Activated naive CD4-positive, alpha-beta T cell treated with anti-CD3 and anti-CD28 coated beads, Interleukin-2, amount 10 ng/mL, durations not matched to agents 7 days and 5 days (primary cell): ENCODE data around the gene RETREG1.

Experiments used
- CTCF ChIA-PET: fragments of 350-600 bp; sonication (Branson Sonifier 250); formaldehyde crosslinking; loops from one replicate; lab custom pipeline; 2021; ENCODE audit warnings: antibody characterized with exemption; lab: Charles Lee
- DNase-seq: peaks from one replicate; pipeline ENCODE4 v3.0.0-alpha.2; 2020
- H3K27ac Mint-ChIP-seq: one replicate; pipeline ENCODE4 v1.8.0; 2021; ENCODE audit warnings: mild to moderate bottlenecking, moderate library complexity, mixed read lengths
- H3K27me3 Mint-ChIP-seq: one replicate; pipeline ENCODE4 v1.8.0; 2021; ENCODE audit warnings: mild to moderate bottlenecking, mixed read lengths
- H3K36me3 Mint-ChIP-seq: one replicate; pipeline ENCODE4 v1.8.0; 2021; ENCODE audit warnings: mixed read lengths
- H3K4me1 Mint-ChIP-seq: one replicate; pipeline ENCODE4 v1.8.0; 2021; ENCODE audit warnings: mixed read lengths
- H3K4me3 Mint-ChIP-seq: one replicate; pipeline ENCODE4 v1.8.0; 2021; ENCODE audit warnings: mild to moderate bottlenecking, moderate library complexity, mixed read lengths
- H3K9me3 Mint-ChIP-seq: one replicate; pipeline ENCODE4 v1.8.0; 2021; ENCODE audit warnings: mixed read lengths

Gene RETREG1

GRCh38 chr5:16531063-16531648 lies 85.6 kb downstream of the RETREG1 start:
- CTCF ChIA-PET: no interaction called here
- H3K4me3 Mint-ChIP-seq: no peak overlapping the region
- H3K36me3 Mint-ChIP-seq: peaks cover 10% of the 10 kb centered on the region
- no peak overlapping the region for H3K27ac Mint-ChIP-seq
- H3K9me3 Mint-ChIP-seq: no peaks in the 10 kb centered on the region
- H3K4me1 Mint-ChIP-seq: no peaks in the 10 kb centered on the region
- no peak for DNase-seq
- no peaks in the 10 kb centered on the region for H3K27me3 Mint-ChIP-seq

- Mint-ChIP-seq H3K4me1 (peaks cover under 1% of the 10 kb centered on the region), H3K27ac (no peak overlapping the region), H3K9me3 (no peaks in the 10 kb centered on the region), H3K4me3 (no peak overlapping the region), H3K36me3 (peaks cover 6% of the 10 kb centered on the region), H3K27me3 (no peaks in the 10 kb centered on the region)
- CTCF ChIA-PET: no interaction called here
- DNase-seq: no peak
Observed at GRCh38 chr5:16529306-16529705, 87.5 kb downstream of the RETREG1 start.

GRCh38 chr5:16528382-16529110 lies 88.3 kb downstream of the RETREG1 start:
- CTCF ChIA-PET: interaction anchor here (0.8 kb wide), 1 partner anchor 22 kb away, joined by 3 read pairs; no protein-coding TSS in a partner anchor
- H3K4me1 Mint-ChIP-seq: peaks cover 8% of the 10 kb centered on the region

GRCh38 chr5:16525651-16526050 lies 91.1 kb downstream of the RETREG1 start:
- H3K36me3 Mint-ChIP-seq: peaks cover 14% of the 10 kb centered on the region
- CTCF ChIA-PET: no interaction called here
- H3K4me3 Mint-ChIP-seq: no peak overlapping the region
- no peaks in the 10 kb centered on the region for H3K27me3 Mint-ChIP-seq
- peaks cover 18% of the 10 kb centered on the region for H3K4me1 Mint-ChIP-seq
- no peak for DNase-seq
- no peaks in the 10 kb centered on the region for H3K9me3 Mint-ChIP-seq
- H3K27ac Mint-ChIP-seq: no peak overlapping the region

More at GRCh38 chr5:16528382-16529110, 88.3 kb downstream of the RETREG1 start:
- Mint-ChIP-seq H3K27ac (no peak overlapping the region), H3K27me3 (no peaks in the 10 kb centered on the region), H3K36me3 (peaks cover 12% of the 10 kb centered on the region), H3K9me3 (no peaks in the 10 kb centered on the region), H3K4me3 (no peak overlapping the region)
- DNase-seq: no peak

- no peak for DNase-seq
- Mint-ChIP-seq H3K4me1 (peaks cover 18% of the 10 kb centered on the region), H3K9me3 (no peaks in the 10 kb centered on the region), H3K27ac (no peak overlapping the region), H3K4me3 (no peak overlapping the region), H3K27me3 (no peaks in the 10 kb centered on the region), H3K36me3 (peaks cover 14% of the 10 kb centered on the region)
- CTCF ChIA-PET: no interaction called here
Observed at GRCh38 chr5:16524286-16524685, 92.5 kb downstream of the RETREG1 start.

GRCh38 chr5:16521521-16522483 lies 95.0 kb downstream of the RETREG1 start:
- no peak for DNase-seq
- H3K4me1 Mint-ChIP-seq: peaks cover 18% of the 10 kb centered on the region
- no peaks in the 10 kb centered on the region for H3K9me3 Mint-ChIP-seq
- no peak overlapping the region for H3K4me3 Mint-ChIP-seq
- H3K27me3 Mint-ChIP-seq: no peaks in the 10 kb centered on the region
- H3K36me3 Mint-ChIP-seq: peaks cover 12% of the 10 kb centered on the region
- H3K27ac Mint-ChIP-seq: no peak overlapping the region
- CTCF ChIA-PET: no interaction called here

- DNase-seq: no peak
- H3K27me3 Mint-ChIP-seq: no peaks in the 10 kb centered on the region
- no peaks in the 10 kb centered on the region for H3K9me3 Mint-ChIP-seq
- H3K4me1 Mint-ChIP-seq: peaks cover 18% of the 10 kb centered on the region
- peaks cover 10% of the 10 kb centered on the region for H3K36me3 Mint-ChIP-seq
- CTCF ChIA-PET: no interaction called here
- H3K4me3 Mint-ChIP-seq: no peak overlapping the region
- no peak overlapping the region for H3K27ac Mint-ChIP-seq
Observed at GRCh38 chr5:16520841-16521240, 96.0 kb downstream of the RETREG1 start.

GRCh38 chr5:16519435-16519834 lies 97.4 kb downstream of the RETREG1 start:
- H3K4me1 Mint-ChIP-seq: peaks cover 18% of the 10 kb centered on the region
- no peak for DNase-seq
- CTCF ChIA-PET: no interaction called here
- no peaks in the 10 kb centered on the region for H3K9me3 Mint-ChIP-seq
- no peak overlapping the region for H3K4me3 Mint-ChIP-seq
- H3K27ac Mint-ChIP-seq: no peak overlapping the region
- H3K27me3 Mint-ChIP-seq: no peaks in the 10 kb centered on the region
- H3K36me3 Mint-ChIP-seq: peaks cover 9% of the 10 kb centered on the region

GRCh38 chr5:16518606-16519005 lies 98.2 kb downstream of the RETREG1 start:
- Mint-ChIP-seq H3K9me3 (no peaks in the 10 kb centered on the region), H3K27me3 (no peaks in the 10 kb centered on the region), H3K4me3 (no peak overlapping the region), H3K27ac (no peak overlapping the region), H3K4me1 (peaks cover 10% of the 10 kb centered on the region), H3K36me3 (peaks cover 2% of the 10 kb centered on the region)
- DNase-seq: no peak
- CTCF ChIA-PET: no interaction called here

GRCh38 chr5:16515532-16515931 lies 101.3 kb downstream of the RETREG1 start:
- peaks cover 2% of the 10 kb centered on the region for H3K4me1 Mint-ChIP-seq

GRCh38 chr5:16510098-16510497 lies 106.7 kb downstream of the RETREG1 start:
- Mint-ChIP-seq H3K27ac (no peak overlapping the region), H3K4me3 (no peak overlapping the region), H3K9me3 (no peaks in the 10 kb centered on the region), H3K27me3 (no peaks in the 10 kb centered on the region), H3K4me1 (peaks cover 5% of the 10 kb centered on the region), H3K36me3 (peaks cover 11% of the 10 kb centered on the region)
- no peak for DNase-seq
- CTCF ChIA-PET: no interaction called here

More at GRCh38 chr5:16515532-16515931, 101.3 kb downstream of the RETREG1 start:
- Mint-ChIP-seq H3K36me3 (peaks cover 3% of the 10 kb centered on the region), H3K9me3 (no peaks in the 10 kb centered on the region), H3K4me3 (no peak overlapping the region), H3K27me3 (no peaks in the 10 kb centered on the region), H3K27ac (no peak overlapping the region)
- CTCF ChIA-PET: interaction anchor here (0.6 kb wide), 1 partner anchor 271 kb away, joined by 3 read pairs; no protein-coding TSS in a partner anchor
- no peak for DNase-seq

GRCh38 chr5:16508730-16509531 lies 107.9 kb downstream of the RETREG1 start:
- Mint-ChIP-seq H3K27ac (no peak overlapping the region), H3K36me3 (peaks cover 12% of the 10 kb centered on the region), H3K4me1 (peaks cover 5% of the 10 kb centered on the region), H3K27me3 (no peaks in the 10 kb centered on the region), H3K4me3 (no peak overlapping the region), H3K9me3 (no peaks in the 10 kb centered on the region)
- CTCF ChIA-PET: no interaction called here
- no peak for DNase-seq

GRCh38 chr5:16507716-16508115 lies 109.1 kb downstream of the RETREG1 start:
- H3K36me3 Mint-ChIP-seq: peaks cover 12% of the 10 kb centered on the region
- no peak overlapping the region for H3K4me3 Mint-ChIP-seq
- no peak for DNase-seq
- H3K27me3 Mint-ChIP-seq: no peaks in the 10 kb centered on the region
- CTCF ChIA-PET: no interaction called here
- no peak overlapping the region for H3K27ac Mint-ChIP-seq
- peaks cover 5% of the 10 kb centered on the region for H3K4me1 Mint-ChIP-seq
- H3K9me3 Mint-ChIP-seq: no peaks in the 10 kb centered on the region
